Cardiac septum (tissue), 1 donor: Measurements from ENCODE around the gene TNFRSF4. TPM values are rescaled to one million over a fixed set of nuclear protein-coding genes. Genes with fewer than 3 reads are reported as not detected.

Experiments used
- DNase-seq: peaks from one replicate; pipeline ENCODE4 v3.0.0-alpha.2; 2020; ENCODE audit warnings: low spot score
- intact Hi-C: fragments of 100-400 bp; cut with DNase I; formaldehyde crosslinking; loops from one replicate; pipeline ENCODE4 v1.14.0; 2022
- total RNA-seq: library from RNA; stranded (reverse); fragmentation: NEBNext Ultra II Directional; extraction: Animal tissue kit (Norgen Biotek cat#: 25700); gene quantifications from one replicate; pipeline ENCODE4 v1.2.1, GENCODE V29; 2021
- donor health status: DM: no; HTN: no; CAD: no.

TNFRSF4 gene
- total RNA-seq, 1 donor from 2014 or later = 4.3 TPM

DNA sequence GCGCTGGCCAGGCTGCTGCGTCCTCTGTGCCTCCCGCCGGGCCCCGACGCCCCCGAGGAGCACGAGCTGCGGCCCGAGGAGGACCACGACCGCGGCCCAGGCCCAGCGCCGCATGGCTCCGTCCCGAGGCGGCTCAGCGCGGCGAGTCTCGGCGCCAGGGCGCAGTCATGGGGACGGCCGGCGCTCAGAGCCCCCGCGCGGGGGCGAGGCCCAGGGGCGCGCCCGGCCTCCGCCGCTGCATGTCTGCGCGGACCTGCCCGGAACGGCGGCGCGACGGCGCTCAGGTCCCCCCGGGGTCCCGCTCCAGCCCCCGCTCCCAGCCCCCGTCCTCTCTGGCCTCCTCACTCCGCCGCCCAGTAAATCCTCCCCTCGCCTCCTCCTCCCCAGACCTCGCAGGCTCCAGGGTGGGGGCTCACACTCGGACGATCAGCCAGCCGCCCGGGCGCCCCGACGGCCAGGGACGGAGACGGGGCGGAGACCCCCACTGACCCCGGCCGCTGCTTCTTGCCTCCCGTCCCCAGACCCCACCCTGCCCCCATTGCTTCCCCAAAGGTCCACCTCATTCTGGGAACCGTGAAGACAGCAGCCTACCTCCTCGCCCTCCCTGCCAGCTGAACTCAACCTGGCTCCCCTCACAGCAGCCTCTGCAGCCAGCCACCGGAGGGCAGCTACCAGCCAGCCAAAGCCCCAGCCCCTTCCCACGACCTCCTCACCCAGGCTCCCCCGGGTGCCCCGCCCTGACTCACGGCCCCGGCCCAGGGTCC is 32.8 kb upstream of the TNFRSF4 start, which contains the start of gene C1QTNF12:
TSS of gene C1QTNF12 (minus strand) at position 146 of the 764 bp plus-strand sequence. CDS start at position 114, 32 bp downstream.
- intact Hi-C loops = no loop called here
- no peak for DNase-seq

DNA sequence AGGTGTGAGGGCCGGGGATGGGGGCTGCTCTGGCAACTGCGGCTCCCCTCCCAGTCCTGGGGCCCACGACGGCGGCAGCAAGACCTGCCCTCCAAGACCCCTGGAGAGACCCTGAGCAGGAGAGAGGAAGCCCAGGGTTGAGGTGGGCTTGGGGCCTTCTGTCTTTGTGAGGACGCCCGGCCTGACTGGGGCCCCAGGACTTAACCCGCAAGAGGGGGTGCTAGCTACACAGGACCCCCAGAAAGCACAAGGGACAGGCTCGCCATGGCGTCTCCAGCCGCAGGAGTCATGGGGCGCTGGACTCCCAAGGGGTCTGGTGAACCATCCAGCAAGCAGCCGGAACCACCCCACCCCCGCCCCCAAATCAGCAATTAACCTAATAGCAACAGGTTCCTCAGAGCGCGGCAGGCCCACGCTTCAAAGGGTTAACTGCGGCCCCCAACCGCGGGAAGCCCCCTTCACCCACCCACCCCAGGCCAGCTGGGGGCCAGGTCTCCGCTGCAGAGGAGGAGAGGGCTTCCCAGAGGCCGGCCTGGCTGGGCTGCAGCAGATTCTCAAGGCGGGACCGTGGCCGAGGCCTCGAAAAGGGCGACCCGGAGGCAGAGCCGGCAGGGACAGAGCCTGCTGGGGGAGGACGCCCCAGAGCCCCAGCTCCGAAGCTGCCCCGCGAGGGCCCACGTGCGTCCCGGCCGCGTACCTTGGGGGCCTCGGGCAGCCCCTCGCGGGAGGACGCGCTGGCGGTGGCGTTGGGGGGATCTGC is 32.0 kb upstream of the TNFRSF4 start:
- intact Hi-C loops = no loop called here
- no peak for DNase-seq

DNA sequence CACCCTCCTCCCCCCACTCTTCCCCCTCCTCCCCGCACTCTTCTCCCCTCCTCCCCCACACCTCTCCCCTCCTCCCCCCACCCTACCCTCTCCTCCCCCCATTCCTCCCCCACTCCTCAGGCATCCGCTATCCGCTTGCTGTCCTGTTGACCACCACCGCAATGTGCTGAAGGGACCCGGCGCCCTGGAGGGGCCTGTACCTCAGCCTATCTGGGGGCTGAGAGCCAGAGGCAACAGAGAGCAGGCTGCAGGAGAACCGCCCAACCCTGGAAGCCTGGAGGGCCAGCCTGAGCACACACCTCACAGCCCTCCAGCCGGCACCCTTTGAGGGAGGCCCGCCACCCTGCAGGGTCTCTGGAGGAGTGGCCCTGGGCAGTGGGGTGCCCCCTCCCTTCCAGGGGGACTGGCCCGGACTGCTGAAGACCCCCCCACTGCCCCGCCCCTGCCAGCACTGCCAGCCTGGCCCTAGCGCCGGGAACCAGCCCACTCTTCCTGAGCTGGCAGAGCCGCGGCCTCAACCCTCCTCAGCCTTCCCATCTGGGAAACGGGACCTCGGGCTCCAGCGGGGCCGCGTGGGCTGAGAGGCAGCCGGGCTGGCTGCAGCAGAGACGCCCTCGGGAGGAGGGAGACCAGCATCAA is 31.3 kb upstream of the TNFRSF4 start:
- intact Hi-C loops = no loop called here
- DNase-seq = no peak

DNA sequence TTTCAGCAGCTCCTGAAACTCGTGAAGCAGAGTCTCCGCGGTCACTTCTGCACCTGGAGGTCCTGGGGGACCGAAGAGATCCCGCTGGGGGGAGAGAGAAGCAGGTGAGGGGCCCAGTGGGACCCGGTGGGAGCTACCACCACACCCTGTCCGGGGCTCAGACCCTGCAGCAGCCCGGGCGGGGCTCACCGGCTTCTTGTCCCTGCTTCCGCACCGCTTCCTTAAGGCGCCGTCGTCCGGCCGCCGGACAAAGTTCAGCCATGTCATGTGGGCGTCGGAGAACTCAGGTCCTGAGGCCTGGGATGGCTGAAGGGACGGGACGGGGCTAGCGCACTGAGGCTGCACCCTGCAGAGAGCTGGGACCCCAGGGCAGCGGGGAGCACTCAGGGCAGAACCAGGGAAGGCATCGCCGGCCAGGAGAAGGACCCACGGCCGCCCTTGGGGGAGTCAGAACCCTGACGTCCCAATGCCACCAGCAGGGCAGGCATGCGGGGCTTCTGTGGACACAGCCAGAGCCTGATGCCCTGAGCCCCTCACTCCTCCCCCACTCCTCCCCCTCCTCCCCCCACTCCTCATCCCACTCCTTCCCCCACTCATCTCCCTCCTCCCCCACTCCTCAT is 30.3 kb upstream of the TNFRSF4 start:
- intact Hi-C loops = no loop called here
- DNase-seq = no peak

DNA sequence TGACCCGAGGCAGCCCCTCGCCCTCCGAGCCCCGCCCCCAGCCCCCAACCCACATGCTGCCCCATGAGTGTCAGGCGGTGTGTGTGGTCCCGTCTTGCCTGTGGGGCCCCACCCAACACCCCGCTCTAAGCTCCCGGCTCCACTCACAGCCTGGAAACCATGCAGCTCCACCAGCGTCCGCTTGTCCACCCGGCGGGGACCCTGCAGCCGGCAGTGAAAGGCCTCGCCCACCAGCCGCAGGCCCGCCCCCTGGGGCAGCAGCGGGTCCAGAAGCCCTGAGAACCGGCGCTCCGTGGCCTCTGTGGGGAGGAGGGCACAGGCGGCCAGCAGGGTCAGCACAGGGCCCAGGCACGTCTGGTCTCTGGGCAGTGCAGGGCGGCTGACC is 29.8 kb upstream of the TNFRSF4 start:
- DNase-seq = no peak
- intact Hi-C loops = no loop called here

DNA sequence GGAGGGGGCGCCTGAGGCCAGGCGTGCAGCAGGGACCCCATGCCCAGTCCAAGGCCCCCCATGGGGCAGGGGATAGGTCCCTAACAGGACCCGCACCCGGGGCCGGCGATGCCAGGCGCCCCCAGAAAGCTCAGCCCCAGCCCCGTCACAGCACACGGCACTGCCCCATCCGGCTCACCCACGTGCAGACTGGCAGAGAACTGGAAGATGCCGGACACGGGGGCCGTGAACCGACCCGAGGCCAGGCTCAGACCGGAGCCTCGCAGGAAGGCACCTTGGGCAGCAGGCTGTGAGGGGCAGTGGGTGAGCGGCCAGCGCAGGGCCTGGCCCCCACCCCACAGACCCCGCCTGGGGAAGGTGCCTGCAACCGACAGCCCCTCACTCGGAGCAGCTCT is 29.3 kb upstream of the TNFRSF4 start:
- intact Hi-C loops = no loop called here
- DNase-seq = no peak

DNA sequence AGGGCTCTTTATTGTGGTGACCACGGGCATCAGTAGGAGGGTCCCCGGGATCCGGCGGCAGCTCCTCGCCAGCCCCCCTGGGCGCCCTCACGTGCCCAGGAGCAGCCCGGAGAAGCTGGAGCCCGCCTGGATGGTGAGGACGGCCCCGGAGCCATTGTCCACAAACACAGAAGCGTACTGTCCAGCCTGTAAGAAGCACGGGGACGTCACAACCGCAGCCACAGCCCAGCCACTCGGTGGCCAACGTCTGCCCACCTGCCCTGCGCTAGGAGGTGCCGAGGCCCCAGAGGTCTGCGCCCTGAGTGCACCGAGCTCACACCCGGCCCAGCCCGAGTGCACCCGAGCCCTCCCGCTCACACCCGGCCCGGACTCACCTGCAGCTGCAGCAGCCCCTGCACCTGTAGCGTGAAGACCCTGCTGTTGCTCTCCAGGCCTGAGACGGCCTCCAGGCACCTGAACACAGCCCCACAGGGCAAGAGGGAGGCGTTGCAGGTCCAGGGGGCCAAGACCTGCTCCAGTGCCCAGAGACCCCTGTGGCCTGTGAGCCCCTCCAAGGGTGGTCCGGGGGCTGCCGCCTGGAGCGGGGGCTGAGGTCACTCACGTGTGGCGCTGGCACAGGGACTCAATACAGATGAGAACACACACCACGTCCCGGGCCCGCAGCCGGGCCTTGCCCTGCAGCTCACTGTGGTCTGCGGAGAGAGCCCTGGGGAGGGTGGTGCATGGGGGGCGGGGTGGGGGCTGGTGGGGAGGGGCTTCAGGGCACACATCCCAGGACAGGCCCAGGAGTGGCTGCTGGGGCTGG is 28.7 kb upstream of the TNFRSF4 start:
- intact Hi-C loops = no loop called here
- no peak for DNase-seq

DNA sequence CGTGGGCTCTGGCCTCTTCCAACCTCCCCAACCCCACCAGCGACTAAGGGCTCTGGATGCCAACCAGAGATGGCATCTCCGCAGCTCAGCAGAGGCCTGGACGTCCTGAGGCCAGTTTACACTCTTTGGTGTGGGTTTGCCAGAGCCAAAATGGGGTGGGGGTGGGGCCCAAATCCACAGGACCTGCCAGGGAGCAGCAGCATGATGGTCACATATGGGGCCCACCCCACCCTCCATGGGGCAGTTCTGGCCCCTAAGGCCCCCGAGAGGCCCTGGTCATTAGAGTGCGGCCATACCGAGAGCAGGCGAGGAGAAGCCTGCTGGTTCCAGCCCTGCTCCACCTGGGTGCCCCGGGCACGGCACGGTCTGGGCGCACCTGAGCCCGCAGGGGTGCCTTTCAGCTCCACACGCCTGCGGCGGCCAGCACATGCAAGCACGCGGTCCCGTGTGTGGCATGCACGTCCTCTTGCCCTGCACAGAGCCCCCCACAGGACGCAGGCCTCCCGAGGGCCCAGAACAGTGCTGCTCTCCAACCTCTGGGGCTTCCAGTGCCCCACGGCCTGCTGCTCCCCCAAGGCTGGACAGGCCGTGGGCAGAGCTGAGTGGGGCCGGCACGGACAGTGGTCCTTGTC is 27.8 kb upstream of the TNFRSF4 start:
- DNase-seq = no peak
- intact Hi-C loops = no loop called here

DNA sequence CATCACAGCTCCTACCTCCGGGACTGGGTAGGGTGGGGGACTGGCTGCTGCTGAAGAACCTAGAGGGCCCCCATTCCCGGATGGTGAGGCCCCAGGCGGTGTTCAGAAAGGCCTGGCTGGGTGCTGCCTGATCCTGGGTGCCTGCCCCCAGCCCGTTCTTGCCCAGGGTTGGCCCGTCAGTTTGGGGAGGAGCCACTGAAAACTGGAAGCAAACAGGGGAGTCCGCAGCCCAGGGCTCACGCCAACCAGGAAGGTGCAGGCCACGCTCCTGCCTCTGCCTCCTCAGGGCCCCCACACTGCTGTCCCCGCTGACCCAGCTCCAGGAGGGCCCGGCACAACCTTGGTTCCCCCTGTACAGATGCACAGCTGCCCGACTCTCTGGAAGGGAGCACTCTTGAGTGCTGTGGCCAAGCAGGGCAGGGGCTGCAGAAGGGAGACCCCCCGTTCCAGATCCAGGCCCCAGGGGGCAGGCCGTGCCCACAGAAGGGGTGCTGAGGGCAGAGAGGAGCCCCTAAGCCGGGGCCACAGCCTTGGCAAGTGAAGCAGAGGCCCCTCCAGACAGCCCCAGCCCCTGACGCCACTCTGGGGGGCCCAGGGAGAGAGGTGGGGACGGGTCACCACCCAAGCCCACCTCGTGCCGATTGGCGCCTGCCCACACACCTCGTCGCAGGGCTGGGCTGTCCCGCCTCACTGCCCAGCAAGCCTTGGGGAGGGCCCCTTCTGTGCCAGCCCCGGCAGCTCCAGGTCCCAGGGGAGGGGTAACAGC is 27.1 kb upstream of the TNFRSF4 start:
- intact Hi-C loops = no loop called here
- no peak for DNase-seq

DNA sequence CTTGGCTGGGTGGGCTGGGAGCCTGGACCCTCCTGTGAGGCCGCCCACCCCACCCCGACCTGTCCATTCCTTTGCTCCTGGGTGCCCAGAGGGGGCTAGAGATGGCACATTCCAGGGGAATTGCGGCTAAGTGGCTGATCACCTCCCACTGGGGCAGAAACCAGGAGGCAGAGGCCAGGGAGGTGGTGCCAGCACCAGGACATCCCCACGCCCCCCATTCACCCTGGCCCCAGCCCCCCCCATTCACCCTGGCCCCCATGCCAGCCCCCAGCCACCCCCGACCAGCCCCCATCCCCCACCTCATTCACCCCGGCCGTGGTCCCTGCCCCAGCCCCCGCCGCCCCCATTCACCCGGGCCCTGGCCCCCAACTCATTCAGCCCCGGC is 26.4 kb upstream of the TNFRSF4 start:
- intact Hi-C loops = no loop called here
- DNase-seq = no peak

DNA sequence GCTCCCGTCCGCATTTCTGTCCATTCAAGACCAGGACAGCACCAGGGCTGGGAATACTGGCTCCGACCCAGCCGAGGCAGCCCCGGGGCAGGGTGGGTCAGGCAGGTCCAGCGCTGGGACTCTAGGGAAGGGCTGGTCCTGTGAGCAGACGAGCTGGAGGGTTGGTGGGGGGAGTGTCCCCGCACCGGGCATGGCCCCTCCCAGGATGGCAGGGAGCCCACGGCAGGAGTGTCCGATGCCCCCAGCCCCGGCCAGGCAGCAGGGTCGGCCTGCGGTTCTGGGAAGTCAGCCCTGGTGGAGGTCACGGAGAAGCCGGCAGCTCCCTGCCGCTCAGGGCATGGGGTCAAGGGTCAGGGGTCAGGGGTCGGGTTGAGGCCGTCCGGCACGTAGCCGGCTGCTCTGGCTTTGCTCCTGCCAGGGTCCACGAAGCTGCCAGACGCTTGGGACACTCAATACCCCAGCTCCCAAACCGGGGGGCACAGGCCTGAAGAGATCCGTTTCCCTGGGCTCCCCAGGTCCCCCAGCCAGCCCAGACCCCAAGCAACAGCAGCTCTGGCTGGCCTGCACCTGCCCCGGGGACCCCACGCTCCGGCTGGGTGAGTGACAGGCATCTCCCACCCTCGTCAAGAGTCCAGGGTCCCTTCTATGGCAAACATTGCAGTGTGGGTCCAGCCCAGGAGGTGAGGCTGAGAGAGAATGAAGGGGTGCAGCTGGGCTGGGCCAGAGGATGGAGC is 25.8 kb upstream of the TNFRSF4 start:
- no peak for DNase-seq
- intact Hi-C loops = no loop called here

DNA sequence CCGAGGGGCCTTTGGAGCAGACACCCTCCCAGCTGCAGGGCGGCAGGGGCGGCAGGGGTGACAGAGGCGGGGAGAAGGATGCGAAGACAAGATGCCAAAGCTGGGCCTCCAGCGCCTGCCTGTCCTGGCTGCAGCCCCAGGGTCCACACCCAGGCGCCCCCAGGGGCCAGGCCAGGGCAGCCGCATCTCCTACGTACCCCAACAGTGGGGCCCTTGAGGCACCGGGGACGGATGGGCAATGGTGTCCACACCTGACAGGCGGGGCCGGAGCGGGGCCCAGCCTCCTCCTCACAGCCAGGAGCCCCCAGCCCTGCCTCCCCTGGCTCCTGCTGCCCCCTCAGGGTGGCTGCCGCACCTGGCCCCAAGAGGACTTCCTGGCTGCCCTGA is 25.3 kb upstream of the TNFRSF4 start:
- no peak for DNase-seq
- intact Hi-C loops = no loop called here

DNA sequence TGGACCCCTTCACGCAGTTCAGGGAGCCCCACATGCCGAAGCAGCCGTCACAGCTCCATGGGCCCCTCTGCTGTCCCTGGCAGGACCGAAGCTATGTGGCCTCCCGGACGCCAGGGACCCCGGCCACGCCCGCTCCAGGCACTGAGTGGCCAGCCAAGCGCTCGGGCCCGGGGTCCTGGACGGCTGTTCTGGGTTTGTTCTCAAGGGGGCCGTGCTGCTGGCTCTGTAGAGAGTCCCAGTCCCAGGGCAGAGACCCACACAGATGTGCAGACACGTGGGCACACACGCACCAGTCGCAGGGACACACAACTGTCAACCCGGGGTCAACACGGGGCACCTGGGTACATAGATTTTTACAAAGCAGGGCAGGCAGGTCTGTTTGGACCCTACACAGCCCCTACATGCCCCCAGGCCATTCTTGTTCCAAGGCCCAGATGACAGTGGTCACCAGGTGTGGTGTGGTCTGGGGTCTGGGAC is 24.8 kb upstream of the TNFRSF4 start:
- DNase-seq = no peak
- intact Hi-C loops = no loop called here

DNA sequence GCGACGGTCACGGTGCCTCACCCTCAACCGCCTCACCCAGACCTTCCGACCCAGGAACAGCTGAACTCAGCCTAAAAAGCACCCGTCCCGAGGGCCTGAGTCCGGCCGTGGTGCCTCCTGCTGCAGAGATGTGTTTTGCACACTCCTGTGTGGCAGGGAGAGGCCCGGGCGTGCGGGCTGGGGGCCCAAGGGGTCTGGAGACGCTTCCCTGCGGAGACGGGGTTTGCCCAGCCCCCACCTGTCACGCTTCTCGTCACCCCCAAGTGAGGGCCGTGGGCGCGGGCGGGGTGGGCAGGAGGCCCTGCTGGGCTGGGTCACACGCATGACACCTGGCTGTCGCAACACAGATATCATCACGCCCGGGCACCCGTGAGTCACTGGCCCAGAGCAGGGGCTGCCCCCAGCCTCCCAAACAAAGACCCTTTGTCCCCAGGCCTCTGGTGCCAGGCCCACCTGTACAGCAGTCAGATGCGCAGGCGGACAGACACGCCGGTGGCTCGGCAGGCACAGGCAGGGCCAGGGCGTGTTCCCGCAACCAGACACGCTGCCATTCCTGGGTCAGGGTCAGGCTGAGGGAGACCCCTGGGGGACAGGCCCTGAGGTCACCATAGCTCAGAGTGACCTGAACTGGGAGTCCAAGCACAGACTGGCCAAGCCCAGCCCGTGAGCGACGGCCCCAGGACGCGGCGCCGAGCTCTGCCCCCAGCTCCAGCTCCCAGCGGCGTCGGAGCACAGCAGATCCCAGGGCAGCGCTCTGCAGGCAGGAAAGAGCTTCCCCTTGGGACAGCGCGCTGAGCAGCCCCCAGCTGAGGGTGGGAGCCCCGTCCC is 24.1 kb upstream of the TNFRSF4 start:
- intact Hi-C loops = no loop called here
- DNase-seq = no peak

DNA sequence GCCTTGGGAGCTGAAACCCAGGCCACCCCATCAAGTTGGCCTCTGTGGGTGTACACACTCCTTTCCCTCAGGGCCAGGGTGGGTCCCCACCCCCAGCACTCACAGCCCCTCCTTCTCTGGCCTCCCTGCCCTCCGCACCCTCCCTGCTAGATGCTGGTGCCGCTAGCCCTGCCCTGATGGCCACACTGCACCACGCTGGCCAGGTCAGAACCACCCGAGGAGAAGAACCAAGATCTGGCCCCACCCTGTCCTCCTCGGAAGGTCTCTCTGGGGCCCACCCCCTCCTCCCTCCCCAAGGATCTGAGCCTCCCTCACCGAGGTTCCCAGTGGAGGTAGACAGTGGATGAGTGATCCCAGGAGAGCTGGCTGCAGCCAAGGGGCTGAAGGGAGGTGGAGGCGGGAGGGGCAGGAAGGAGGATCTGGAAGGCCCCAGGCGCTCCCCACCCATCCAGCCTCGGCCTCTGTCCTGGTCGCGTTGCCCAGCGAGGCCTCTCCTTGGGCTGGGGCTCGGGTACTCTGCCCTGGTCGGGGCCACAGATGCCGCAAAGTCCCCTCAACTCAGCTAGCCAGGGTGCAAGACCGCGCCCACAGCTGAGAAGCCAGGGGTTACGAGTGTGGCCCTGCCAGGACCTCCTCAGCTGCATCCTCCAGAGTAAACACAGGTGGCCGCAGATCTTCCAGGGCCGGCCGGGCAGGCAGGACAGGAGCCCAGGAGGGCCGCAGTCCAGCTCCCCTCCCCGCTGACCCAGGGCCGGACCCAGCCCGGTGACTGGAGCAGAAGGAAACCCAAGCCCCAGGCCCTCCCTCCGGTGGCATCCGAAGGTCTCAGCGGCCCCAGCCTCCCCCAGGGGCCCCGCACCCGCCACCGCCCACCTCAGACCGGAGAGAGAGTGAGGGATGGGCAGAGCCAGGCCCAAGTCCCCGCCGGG is 23.3 kb upstream of the TNFRSF4 start:
- intact Hi-C loops = no loop called here
- no peak for DNase-seq
